Activated CD4-positive, alpha-beta T cell treated with anti-CD3 and anti-CD28 coated beads, Interleukin-2, amount 10 ng/mL, durations not matched to agents 7 days and 5 days (primary cell): ENCODE results near the gene C4orf50. TPM values are rescaled to one million over a fixed set of nuclear protein-coding genes. Genes with fewer than 3 reads are reported as not detected.

Experiments used
- CTCF ChIA-PET: fragments of 350-600 bp; sonication (Branson Sonifier 250); formaldehyde crosslinking; loops from one replicate; lab custom pipeline; 2021; ENCODE audit warnings: antibody characterized with exemption; lab: Charles Lee
- POLR2A ChIA-PET: fragments of 350-600 bp; sonication (Branson Sonifier 250); formaldehyde crosslinking; loops from one replicate; lab custom pipeline; 2021; ENCODE audit warnings: antibody characterized with exemption; lab: Charles Lee
- DNase-seq: peaks from one replicate; pipeline ENCODE4 v3.0.0-alpha.2; 2020
- H3K27ac Mint-ChIP-seq: one replicate; pipeline ENCODE4 v1.8.0; 2021; ENCODE audit warnings: mild to moderate bottlenecking, moderate library complexity, mixed read lengths
- H3K27me3 Mint-ChIP-seq: one replicate; pipeline ENCODE4 v1.8.0; 2021; ENCODE audit warnings: mixed read lengths
- H3K36me3 Mint-ChIP-seq: one replicate; pipeline ENCODE4 v1.8.0; 2021; ENCODE audit warnings: low read depth, mixed read lengths
- H3K4me1 Mint-ChIP-seq: one replicate; pipeline ENCODE4 v1.8.0; 2021; ENCODE audit warnings: mixed read lengths
- H3K4me3 Mint-ChIP-seq: one replicate; pipeline ENCODE4 v1.8.0; 2021; ENCODE audit warnings: mild to moderate bottlenecking, moderate library complexity, mixed read lengths
- H3K9me3 Mint-ChIP-seq: one replicate; pipeline ENCODE4 v1.8.0; 2021; ENCODE audit warnings: mixed read lengths
- total RNA-seq, 2 experiments: library from RNA; stranded (reverse); gene quantifications; one replicate each; pipeline ENCODE4 v1.2.3, GENCODE V29; 2021

C4orf50 gene
- total RNA-seq, 2 experiments from 2014 or later, result 0.21 to 0.27 TPM

- no peak for DNase-seq
- ChIA-PET CTCF (no interaction called here), POLR2A (no interaction called here)
- H3K9me3 Mint-ChIP-seq, result no peaks in the 10 kb centered on the region
- H3K27ac Mint-ChIP-seq, result no peak overlapping the region
- H3K4me1 Mint-ChIP-seq, result no peaks in the 10 kb centered on the region
- H3K27me3 Mint-ChIP-seq, result no peaks in the 10 kb centered on the region
- no peaks in the 10 kb centered on the region for H3K36me3 Mint-ChIP-seq
- no peak overlapping the region for H3K4me3 Mint-ChIP-seq
Measured at GRCh38 chr4:6021831-6022606, 3.8 kb upstream of the C4orf50 start.

- H3K9me3 Mint-ChIP-seq, result no peaks in the 10 kb centered on the region
- CTCF ChIA-PET, result no interaction called here
- no peak for DNase-seq
- no peak overlapping the region for H3K4me3 Mint-ChIP-seq
- no peaks in the 10 kb centered on the region for H3K4me1 Mint-ChIP-seq
- H3K27ac Mint-ChIP-seq, result no peak overlapping the region
- H3K27me3 Mint-ChIP-seq, result no peaks in the 10 kb centered on the region
- no peaks in the 10 kb centered on the region for H3K36me3 Mint-ChIP-seq
- POLR2A ChIA-PET, result no interaction called here
Measured at GRCh38 chr4:6020613-6021012, 2.4 kb upstream of the C4orf50 start.

GRCh38 chr4:6019316-6020263 lies 1.4 kb upstream of the C4orf50 start:
- Mint-ChIP-seq H3K4me1 (no peaks in the 10 kb centered on the region), H3K4me3 (no peak overlapping the region), H3K27ac (no peak overlapping the region), H3K9me3 (no peaks in the 10 kb centered on the region), H3K36me3 (no peaks in the 10 kb centered on the region), H3K27me3 (no peaks in the 10 kb centered on the region)
- peak; percentile 45 for DNase-seq
- CTCF ChIA-PET, result no interaction called here
- POLR2A ChIA-PET, result no interaction called here

- no peak for DNase-seq
- Mint-ChIP-seq H3K9me3 (no peaks in the 10 kb centered on the region), H3K27ac (no peak overlapping the region), H3K27me3 (no peaks in the 10 kb centered on the region), H3K4me1 (no peaks in the 10 kb centered on the region), H3K36me3 (no peaks in the 10 kb centered on the region), H3K4me3 (no peak overlapping the region)
- POLR2A ChIA-PET, result no interaction called here
- CTCF ChIA-PET, result no interaction called here
Measured at GRCh38 chr4:6017800-6018199, 431 bp downstream of the C4orf50 start.

- no peak for DNase-seq
- CTCF ChIA-PET, result no interaction called here
- no peaks in the 10 kb centered on the region for H3K9me3 Mint-ChIP-seq
- no peaks in the 10 kb centered on the region for H3K4me1 Mint-ChIP-seq
- no peaks in the 10 kb centered on the region for H3K36me3 Mint-ChIP-seq
- H3K27ac Mint-ChIP-seq, result no peak overlapping the region
- no peak overlapping the region for H3K4me3 Mint-ChIP-seq
- no peaks in the 10 kb centered on the region for H3K27me3 Mint-ChIP-seq
- POLR2A ChIA-PET, result no interaction called here
Measured at GRCh38 chr4:6017030-6017429, 1.2 kb downstream of the C4orf50 start.

GRCh38 chr4:6013564-6013963 lies 4.7 kb downstream of the C4orf50 start:
- H3K27ac Mint-ChIP-seq, result no peak overlapping the region
- peaks cover 2% of the 10 kb centered on the region for H3K27me3 Mint-ChIP-seq
- ChIA-PET CTCF (interaction anchor here (1.2 kb wide), 1 partner anchor 11 kb away, joined by 3 read pairs; no protein-coding TSS in a partner anchor), POLR2A (no interaction called here)
- no peak for DNase-seq
- H3K4me1 Mint-ChIP-seq, result no peaks in the 10 kb centered on the region
- no peaks in the 10 kb centered on the region for H3K36me3 Mint-ChIP-seq
- no peak overlapping the region for H3K4me3 Mint-ChIP-seq
- H3K9me3 Mint-ChIP-seq, result no peaks in the 10 kb centered on the region

- CTCF ChIA-PET, result interaction anchor here (0.9 to 1.6 kb wide), 3 partner anchors 14 to 535 kb away, joined by 3 to 4 read pairs (median 3); no protein-coding TSS in a partner anchor
- Mint-ChIP-seq H3K9me3 (no peaks in the 10 kb centered on the region), H3K4me3 (no peak overlapping the region), H3K27me3 (peaks cover 5% of the 10 kb centered on the region), H3K4me1 (no peaks in the 10 kb centered on the region), H3K27ac (no peak overlapping the region), H3K36me3 (no peaks in the 10 kb centered on the region)
- DNase-seq, result no peak
- POLR2A ChIA-PET, result no interaction called here
Measured at GRCh38 chr4:6012200-6012599, 6.0 kb downstream of the C4orf50 start.

- no peaks in the 10 kb centered on the region for H3K9me3 Mint-ChIP-seq
- H3K27me3 Mint-ChIP-seq, result peaks cover 9% of the 10 kb centered on the region
- CTCF ChIA-PET, result interaction anchor here (0.9 to 1.6 kb wide), 3 partner anchors 13 to 535 kb away, joined by 3 to 4 read pairs (median 3); no protein-coding TSS in a partner anchor
- no peak overlapping the region for H3K27ac Mint-ChIP-seq
- DNase-seq, result no peak
- no peak overlapping the region for H3K4me3 Mint-ChIP-seq
- POLR2A ChIA-PET, result no interaction called here
- no peaks in the 10 kb centered on the region for H3K4me1 Mint-ChIP-seq
- no peaks in the 10 kb centered on the region for H3K36me3 Mint-ChIP-seq
Measured at GRCh38 chr4:6011686-6012085, 6.5 kb downstream of the C4orf50 start.

- ChIA-PET POLR2A (no interaction called here), CTCF (interaction anchor here (0.5 to 1.6 kb wide), 3 partner anchors 13 to 18 kb away, joined by 3 to 4 read pairs (median 4); no protein-coding TSS in a partner anchor)
Measured at GRCh38 chr4:6011271-6011671, 7.0 kb downstream of the C4orf50 start.

GRCh38 chr4:6010789-6011188 lies 7.4 kb downstream of the C4orf50 start:
- Mint-ChIP-seq H3K27me3 (peaks cover 9% of the 10 kb centered on the region), H3K4me1 (no peaks in the 10 kb centered on the region), H3K27ac (no peak overlapping the region), H3K36me3 (no peaks in the 10 kb centered on the region), H3K4me3 (no peak overlapping the region), H3K9me3 (no peaks in the 10 kb centered on the region)
- ChIA-PET POLR2A (no interaction called here), CTCF (interaction anchor here (0.5 to 1.6 kb wide), 3 partner anchors 12 to 18 kb away, joined by 3 to 4 read pairs (median 4); no protein-coding TSS in a partner anchor)
- DNase-seq, result no peak

More at GRCh38 chr4:6011271-6011671, 7.0 kb downstream of the C4orf50 start:
- H3K4me3 Mint-ChIP-seq, result no peak overlapping the region
- no peaks in the 10 kb centered on the region for H3K9me3 Mint-ChIP-seq
- H3K27me3 Mint-ChIP-seq, result peaks cover 9% of the 10 kb centered on the region
- H3K4me1 Mint-ChIP-seq, result no peaks in the 10 kb centered on the region
- no peaks in the 10 kb centered on the region for H3K36me3 Mint-ChIP-seq
- no peak overlapping the region for H3K27ac Mint-ChIP-seq
- no peak for DNase-seq

GRCh38 chr4:6009452-6009851 lies 8.8 kb downstream of the C4orf50 start:
- Mint-ChIP-seq H3K27me3 (peaks cover 9% of the 10 kb centered on the region), H3K9me3 (no peaks in the 10 kb centered on the region), H3K27ac (no peak overlapping the region), H3K4me3 (no peak overlapping the region), H3K36me3 (no peaks in the 10 kb centered on the region), H3K4me1 (no peaks in the 10 kb centered on the region)
- ChIA-PET POLR2A (no interaction called here), CTCF (interaction anchor here (1.1 kb wide), 1 partner anchor 10 kb away, joined by 3 read pairs; no protein-coding TSS in a partner anchor)
- no peak for DNase-seq

GRCh38 chr4:6008766-6009385 lies 9.4 kb downstream of the C4orf50 start:
- DNase-seq, result no peak
- ChIA-PET CTCF (interaction anchor here (1.1 kb wide), 1 partner anchor 9 kb away, joined by 3 read pairs; no protein-coding TSS in a partner anchor), POLR2A (no interaction called here)
- Mint-ChIP-seq H3K9me3 (no peaks in the 10 kb centered on the region), H3K27me3 (peaks cover 9% of the 10 kb centered on the region), H3K27ac (no peak overlapping the region), H3K4me1 (no peaks in the 10 kb centered on the region), H3K4me3 (no peak overlapping the region), H3K36me3 (no peaks in the 10 kb centered on the region)
